Activated CD4-positive, CD25-positive, alpha-beta regulatory T cell treated with anti-CD3 and anti-CD28 coated beads, Interleukin-2, amount 50 U/mL, for 72 hours (primary cell): ENCODE results near the gene PAFAH1B1.

Experiments used
- DNase-seq: peaks from one replicate; pipeline ENCODE4 v3.0.0; 2021

Gene PAFAH1B1

GRCh38 chr17:2723505-2723996 is 130.1 kb downstream of the PAFAH1B1 start:
- no peak for DNase-seq

- DNase-seq = no peak
Measured at GRCh38 chr17:2723997-2724783, 130.7 kb downstream of the PAFAH1B1 start.

- no peak for DNase-seq
Measured at GRCh38 chr17:2724784-2725164, 131.3 kb downstream of the PAFAH1B1 start.

GRCh38 chr17:2730764-2731353 is 137.4 kb downstream of the PAFAH1B1 start:
- DNase-seq = no peak

- DNase-seq = no peak
Measured at GRCh38 chr17:2731807-2732206, 138.4 kb downstream of the PAFAH1B1 start.

- DNase-seq = no peak
Measured at GRCh38 chr17:2734939-2735338, 141.5 kb downstream of the PAFAH1B1 start.
